Type B pancreatic cell (in vitro differentiated cells): ENCODE results near the gene RERE. TPM values are rescaled to one million over a fixed set of nuclear protein-coding genes. Genes with fewer than 3 reads are reported as not detected.

Experiments
- DNase-seq: peaks from one replicate; pipeline ENCODE4 v3.0.0; 2021; ENCODE audit warnings: mixed read lengths; ENCODE audit not compliant: unreplicated experiment; ENCODE audit errors: extremely low spot score
- H3K27ac Mint-ChIP-seq: 2 replicates; pipeline ENCODE4 v1.8.0; 2021; ENCODE audit warnings: mild to moderate bottlenecking, mixed read lengths
- H3K27me3 Mint-ChIP-seq: 2 replicates; pipeline ENCODE4 v1.8.0; 2021; ENCODE audit warnings: mixed read lengths
- H3K36me3 Mint-ChIP-seq: 2 replicates; pipeline ENCODE4 v1.8.0; 2021; ENCODE audit warnings: mixed read lengths
- H3K4me1 Mint-ChIP-seq: one replicate; pipeline ENCODE4 v1.8.0; 2021; ENCODE audit warnings: mixed read lengths; ENCODE audit not compliant: unreplicated experiment
- H3K4me3 Mint-ChIP-seq: 2 replicates; pipeline ENCODE4 v1.8.0; 2021; ENCODE audit warnings: mild to moderate bottlenecking, mixed read lengths
- H3K9me3 Mint-ChIP-seq: 2 replicates; pipeline ENCODE4 v1.8.0; 2021; ENCODE audit warnings: mixed read lengths
- total RNA-seq: library from RNA; stranded (reverse); gene quantifications from 2 replicates; pipeline ENCODE4 v1.2.1, GENCODE V29; 2021; ENCODE audit warnings: low replicate concordance
- TF ChIP-seq, protein P1 (sequence below): fragments of 200-600 bp; sonication (generic); conservative IDR thresholded peaks from 2 replicates; pipeline ENCODE4 v1.5.0; 2021; ENCODE audit warnings: antibody characterized with exemption, mild to moderate bottlenecking

Gene RERE
- total RNA-seq, 1 donor from 2014 or later: 141 TPM

DNA sequence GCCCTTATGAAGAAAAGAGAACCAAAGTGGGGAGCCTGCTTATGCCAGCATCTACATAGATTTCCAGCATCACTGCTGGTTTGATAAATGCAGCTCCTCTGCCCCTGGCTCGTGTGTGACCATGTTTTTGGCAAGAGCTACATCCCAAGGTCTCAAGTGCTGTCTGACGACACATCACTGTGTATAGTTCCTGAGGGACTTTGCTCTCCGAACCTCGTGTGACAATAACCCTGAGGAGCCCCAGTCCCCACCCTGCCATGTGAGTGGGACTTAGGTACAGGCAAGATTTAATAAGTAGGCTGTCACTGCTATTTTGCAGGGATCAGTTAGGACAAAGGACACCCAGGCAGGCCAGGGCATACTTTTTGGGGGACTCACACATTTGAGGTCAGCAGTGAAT is 28.8 kb upstream of the RERE start:
- H3K9me3 Mint-ChIP-seq: no peaks in the 10 kb centered on the region
- peaks cover 20% of the 10 kb centered on the region for H3K4me1 Mint-ChIP-seq
- DNase-seq: no peak
- H3K4me3 Mint-ChIP-seq: no peak overlapping the region
- H3K27me3 Mint-ChIP-seq: peaks cover 19% of the 10 kb centered on the region
- no peaks in the 10 kb centered on the region for H3K36me3 Mint-ChIP-seq
- H3K27ac Mint-ChIP-seq: no peak overlapping the region
- TF ChIP-seq, protein P1, sequence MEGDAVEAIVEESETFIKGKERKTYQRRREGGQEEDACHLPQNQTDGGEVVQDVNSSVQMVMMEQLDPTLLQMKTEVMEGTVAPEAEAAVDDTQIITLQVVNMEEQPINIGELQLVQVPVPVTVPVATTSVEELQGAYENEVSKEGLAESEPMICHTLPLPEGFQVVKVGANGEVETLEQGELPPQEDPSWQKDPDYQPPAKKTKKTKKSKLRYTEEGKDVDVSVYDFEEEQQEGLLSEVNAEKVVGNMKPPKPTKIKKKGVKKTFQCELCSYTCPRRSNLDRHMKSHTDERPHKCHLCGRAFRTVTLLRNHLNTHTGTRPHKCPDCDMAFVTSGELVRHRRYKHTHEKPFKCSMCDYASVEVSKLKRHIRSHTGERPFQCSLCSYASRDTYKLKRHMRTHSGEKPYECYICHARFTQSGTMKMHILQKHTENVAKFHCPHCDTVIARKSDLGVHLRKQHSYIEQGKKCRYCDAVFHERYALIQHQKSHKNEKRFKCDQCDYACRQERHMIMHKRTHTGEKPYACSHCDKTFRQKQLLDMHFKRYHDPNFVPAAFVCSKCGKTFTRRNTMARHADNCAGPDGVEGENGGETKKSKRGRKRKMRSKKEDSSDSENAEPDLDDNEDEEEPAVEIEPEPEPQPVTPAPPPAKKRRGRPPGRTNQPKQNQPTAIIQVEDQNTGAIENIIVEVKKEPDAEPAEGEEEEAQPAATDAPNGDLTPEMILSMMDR: no peak

DNA sequence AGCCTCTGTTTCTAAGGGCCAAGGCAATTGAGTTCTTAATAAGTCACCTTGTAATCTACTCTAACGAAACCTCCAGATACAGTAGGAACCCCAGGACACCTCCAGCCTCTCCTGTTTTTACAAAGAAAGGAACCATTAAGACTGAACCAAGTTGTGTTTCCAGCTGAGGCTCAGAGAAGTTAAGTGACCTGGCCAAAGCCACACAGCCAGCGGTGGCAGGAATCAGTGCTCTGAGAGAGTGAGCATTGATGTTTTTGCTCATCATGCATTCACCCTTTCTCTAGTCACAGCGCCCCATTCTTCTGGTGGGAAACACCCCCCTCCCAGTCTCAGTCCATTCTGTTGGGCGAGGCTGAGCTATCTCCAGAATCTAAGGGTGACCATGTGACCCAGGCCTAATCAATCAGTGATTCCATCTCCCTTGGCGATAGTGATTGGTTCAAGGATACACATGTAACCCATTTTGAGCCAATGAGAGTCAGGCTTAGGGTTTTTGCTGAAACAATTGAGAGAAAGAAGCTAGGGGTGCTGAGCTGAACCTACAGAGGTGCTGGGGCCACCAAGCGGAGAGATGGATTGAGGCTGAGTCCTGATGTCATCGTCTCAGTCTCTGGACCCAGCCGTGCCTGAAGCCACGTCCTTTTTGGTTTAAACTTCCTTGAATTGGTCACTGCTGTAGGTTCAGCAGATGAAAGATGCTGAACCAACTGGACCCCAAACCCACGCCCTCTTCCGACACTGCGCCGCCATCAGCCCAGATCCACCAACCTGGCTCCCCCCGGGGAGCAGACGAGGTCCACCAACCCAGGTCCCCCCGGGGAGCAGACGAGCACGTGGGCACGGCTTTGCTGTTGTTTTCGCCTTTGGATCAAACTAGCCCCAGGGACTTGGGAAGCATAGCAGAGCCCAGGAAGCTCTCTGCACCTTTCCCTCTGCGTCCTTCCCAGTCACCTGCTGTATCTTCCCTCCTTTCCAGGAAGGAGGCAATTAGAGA is 28.0 kb upstream of the RERE start:
- no peaks in the 10 kb centered on the region for H3K36me3 Mint-ChIP-seq
- TF ChIP-seq, protein P1: no peak
- no peak overlapping the region for H3K4me3 Mint-ChIP-seq
- H3K4me1 Mint-ChIP-seq: peaks cover 20% of the 10 kb centered on the region
- peaks cover 19% of the 10 kb centered on the region for H3K27me3 Mint-ChIP-seq
- DNase-seq: no peak
- no peak overlapping the region for H3K27ac Mint-ChIP-seq
- H3K9me3 Mint-ChIP-seq: no peaks in the 10 kb centered on the region

DNA sequence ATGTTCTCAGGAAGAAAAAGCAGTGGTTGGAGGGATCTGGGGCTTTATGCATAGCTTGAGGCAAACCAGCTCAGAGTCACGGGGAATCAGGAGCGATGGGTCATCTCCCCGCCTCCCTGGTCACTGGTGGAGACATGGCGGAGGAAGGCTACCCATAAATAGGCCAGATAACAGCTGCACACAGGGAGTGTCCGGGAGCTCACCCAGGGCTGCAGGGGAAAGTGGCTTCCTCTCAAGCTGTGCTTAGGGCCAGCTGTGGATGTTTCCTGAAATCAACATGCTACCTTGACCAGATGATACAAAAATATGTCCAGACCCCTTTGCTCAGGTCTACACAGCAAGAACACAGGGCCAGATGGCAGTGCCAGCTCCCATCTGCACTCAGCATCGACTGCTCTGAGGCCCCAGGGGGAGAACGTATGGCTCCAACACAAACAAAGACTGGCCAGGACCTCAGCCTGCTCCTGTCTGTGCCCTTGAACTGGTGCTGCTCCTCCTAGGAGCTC is 27.1 kb upstream of the RERE start:
- Mint-ChIP-seq H3K27ac (no peak overlapping the region), H3K27me3 (peaks cover 22% of the 10 kb centered on the region), H3K36me3 (no peaks in the 10 kb centered on the region), H3K4me3 (no peak overlapping the region), H3K4me1 (peaks cover 20% of the 10 kb centered on the region), H3K9me3 (no peaks in the 10 kb centered on the region)
- TF ChIP-seq, protein P1: no peak
- no peak for DNase-seq

DNA sequence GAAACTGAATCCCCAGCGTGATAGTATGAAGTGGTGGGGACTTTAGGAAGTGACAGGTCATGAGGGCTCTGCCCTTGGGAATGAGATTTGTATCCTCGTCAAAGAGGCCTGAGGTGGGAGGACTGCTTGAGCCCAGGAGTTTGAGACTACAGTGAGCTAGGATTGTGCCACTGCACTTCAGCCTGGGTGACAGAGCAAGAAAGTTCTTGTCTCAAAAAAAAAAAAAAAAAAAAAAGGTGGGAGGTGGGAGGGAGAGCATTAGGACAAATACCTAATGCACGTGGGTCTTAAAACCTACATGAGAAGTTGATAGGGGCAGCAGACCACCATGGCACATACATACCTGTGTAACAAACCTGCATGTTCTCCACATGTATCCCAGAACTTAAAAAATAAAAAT is 24.0 kb upstream of the RERE start:
- H3K36me3 Mint-ChIP-seq: no peaks in the 10 kb centered on the region
- no peak for DNase-seq
- TF ChIP-seq, protein P1: no peak
- H3K27me3 Mint-ChIP-seq: peaks cover 32% of the 10 kb centered on the region
- no peak overlapping the region for H3K4me3 Mint-ChIP-seq
- H3K9me3 Mint-ChIP-seq: no peaks in the 10 kb centered on the region
- H3K4me1 Mint-ChIP-seq: peaks cover 11% of the 10 kb centered on the region
- no peak overlapping the region for H3K27ac Mint-ChIP-seq

DNA sequence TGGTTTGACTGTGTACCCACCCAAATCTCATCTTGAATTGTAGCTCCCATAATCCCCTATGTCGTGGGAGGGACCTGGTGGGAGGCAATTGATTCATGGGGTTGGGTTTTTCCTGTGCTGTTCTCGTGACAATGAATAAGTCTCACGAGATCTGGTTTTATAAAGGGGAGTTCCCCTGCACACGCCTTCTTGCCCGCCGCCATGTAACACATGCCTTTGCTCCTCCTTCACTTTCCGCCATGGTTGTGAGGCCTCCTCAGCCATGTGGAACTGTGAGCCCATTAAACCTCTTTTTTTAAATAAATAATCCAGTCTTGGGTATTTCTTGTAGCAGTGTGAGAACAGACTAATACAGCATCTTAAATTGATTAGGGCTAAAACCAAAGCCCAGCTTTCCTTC is 22.6 kb upstream of the RERE start:
- no peaks in the 10 kb centered on the region for H3K36me3 Mint-ChIP-seq
- no peaks in the 10 kb centered on the region for H3K9me3 Mint-ChIP-seq
- H3K4me3 Mint-ChIP-seq: no peak overlapping the region
- no peak for DNase-seq
- peaks cover 31% of the 10 kb centered on the region for H3K27me3 Mint-ChIP-seq
- no peak overlapping the region for H3K27ac Mint-ChIP-seq
- H3K4me1 Mint-ChIP-seq: peaks cover 9% of the 10 kb centered on the region
- TF ChIP-seq, protein P1: no peak
